Measurements from ENCODE around the gene RPL19. TPM values are rescaled to one million over a fixed set of nuclear protein-coding genes. Genes with fewer than 3 reads are reported as not detected.

RPL19 gene
- total RNA-seq, 4 donors from 2014 or later, result 2,008 to 3,549 (median 2,319) TPM

DNA sequence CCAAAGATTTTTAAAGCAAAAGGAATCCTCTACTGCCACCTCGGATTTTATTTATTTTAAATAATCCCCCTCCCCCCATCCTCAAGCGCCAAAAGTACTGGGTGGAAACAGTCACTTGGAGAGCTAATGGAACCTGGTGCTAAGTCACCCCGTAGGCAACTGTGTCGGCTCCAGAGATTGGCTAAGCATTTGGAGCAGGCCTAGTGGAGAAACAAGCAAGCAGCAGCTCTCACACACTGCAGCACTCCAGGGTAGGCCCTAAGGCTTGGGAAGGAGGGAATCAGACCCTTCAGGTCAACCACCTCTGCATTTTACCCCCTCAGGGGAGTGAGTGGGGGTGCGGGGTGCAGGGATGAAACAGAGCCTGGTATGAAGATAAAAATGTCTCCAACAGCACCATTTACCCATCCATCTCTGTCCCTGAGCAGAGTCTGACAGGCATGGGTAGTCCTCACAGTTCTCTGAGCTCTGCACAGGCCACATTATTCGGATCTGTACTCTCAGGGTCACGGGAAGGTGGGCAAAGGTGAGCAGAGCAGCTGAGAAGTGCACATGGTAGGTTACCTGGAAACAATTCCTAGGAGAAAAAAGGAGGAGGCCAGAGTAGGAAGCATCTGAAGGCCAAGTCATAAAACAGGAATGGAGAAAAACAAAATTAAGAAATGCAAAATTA is 52.8 kb downstream of the RPL19 start:
- TF ChIP-seq, protein P1, sequence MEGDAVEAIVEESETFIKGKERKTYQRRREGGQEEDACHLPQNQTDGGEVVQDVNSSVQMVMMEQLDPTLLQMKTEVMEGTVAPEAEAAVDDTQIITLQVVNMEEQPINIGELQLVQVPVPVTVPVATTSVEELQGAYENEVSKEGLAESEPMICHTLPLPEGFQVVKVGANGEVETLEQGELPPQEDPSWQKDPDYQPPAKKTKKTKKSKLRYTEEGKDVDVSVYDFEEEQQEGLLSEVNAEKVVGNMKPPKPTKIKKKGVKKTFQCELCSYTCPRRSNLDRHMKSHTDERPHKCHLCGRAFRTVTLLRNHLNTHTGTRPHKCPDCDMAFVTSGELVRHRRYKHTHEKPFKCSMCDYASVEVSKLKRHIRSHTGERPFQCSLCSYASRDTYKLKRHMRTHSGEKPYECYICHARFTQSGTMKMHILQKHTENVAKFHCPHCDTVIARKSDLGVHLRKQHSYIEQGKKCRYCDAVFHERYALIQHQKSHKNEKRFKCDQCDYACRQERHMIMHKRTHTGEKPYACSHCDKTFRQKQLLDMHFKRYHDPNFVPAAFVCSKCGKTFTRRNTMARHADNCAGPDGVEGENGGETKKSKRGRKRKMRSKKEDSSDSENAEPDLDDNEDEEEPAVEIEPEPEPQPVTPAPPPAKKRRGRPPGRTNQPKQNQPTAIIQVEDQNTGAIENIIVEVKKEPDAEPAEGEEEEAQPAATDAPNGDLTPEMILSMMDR (IDR thresholded peaks at IDR 0.05), result no peak
- TF ChIP-seq POLR2A (IDR thresholded peaks at IDR 0.05), result no peak
- Histone ChIP-seq H3K4me3 (replicated peaks in 1 of 3) (no peak overlapping the region), H3K36me3 (peaks cover 0 to 10% of the 10 kb centered on the region in 2 donors), H3K4me1 (peaks cover 7 to 9% of the 10 kb centered on the region in 2 donors), H3K9me3 (no peaks in the 10 kb centered on the region), H3K27ac (no peak overlapping the region), H3K27me3 (no peaks in the 10 kb centered on the region)
- WGBS, 2 donors, result 84 to 89% methylated on average over 7 of the region's 7 CpGs
- intact Hi-C loops (cut with DNase I), result no loop called here
- DNase-seq, result no peak

Other genes with a start within 250 kb of the RPL19 start
- gene FBXO47, start 232.9 kb upstream of the RPL19 start, total RNA-seq, result not detected
- gene PLXDC1, start 48.6 kb upstream of the RPL19 start, total RNA-seq, result 10 to 100 TPM in 1 of 4 donors, 1 to 10 TPM in 3; 1.8 to 13.4 (median 6.4) TPM
- gene ARL5C, start 34.1 kb upstream of the RPL19 start, total RNA-seq, result not detected
- 10 to 100 TPM in 1 of 4 donors, 1 to 10 TPM in 3; 5.8 to 10.1 (median 7.8) TPM for gene CACNB1, start 2.6 kb upstream of the RPL19 start, total RNA-seq
- not detected for gene STAC2, start 25.7 kb downstream of the RPL19 start, total RNA-seq
- 10 to 100 TPM; 17.2 to 27.7 (median 22.2) TPM for gene FBXL20, start 201.3 kb downstream of the RPL19 start, total RNA-seq